ENCODE results near the gene PSEN1. TPM values are rescaled to one million over a fixed set of nuclear protein-coding genes. Genes with fewer than 3 reads are reported as not detected.

The PSEN1 gene
- total RNA-seq, 4 donors from 2014 or later: 21.4 to 49.0 (median 24.5) TPM

DNA sequence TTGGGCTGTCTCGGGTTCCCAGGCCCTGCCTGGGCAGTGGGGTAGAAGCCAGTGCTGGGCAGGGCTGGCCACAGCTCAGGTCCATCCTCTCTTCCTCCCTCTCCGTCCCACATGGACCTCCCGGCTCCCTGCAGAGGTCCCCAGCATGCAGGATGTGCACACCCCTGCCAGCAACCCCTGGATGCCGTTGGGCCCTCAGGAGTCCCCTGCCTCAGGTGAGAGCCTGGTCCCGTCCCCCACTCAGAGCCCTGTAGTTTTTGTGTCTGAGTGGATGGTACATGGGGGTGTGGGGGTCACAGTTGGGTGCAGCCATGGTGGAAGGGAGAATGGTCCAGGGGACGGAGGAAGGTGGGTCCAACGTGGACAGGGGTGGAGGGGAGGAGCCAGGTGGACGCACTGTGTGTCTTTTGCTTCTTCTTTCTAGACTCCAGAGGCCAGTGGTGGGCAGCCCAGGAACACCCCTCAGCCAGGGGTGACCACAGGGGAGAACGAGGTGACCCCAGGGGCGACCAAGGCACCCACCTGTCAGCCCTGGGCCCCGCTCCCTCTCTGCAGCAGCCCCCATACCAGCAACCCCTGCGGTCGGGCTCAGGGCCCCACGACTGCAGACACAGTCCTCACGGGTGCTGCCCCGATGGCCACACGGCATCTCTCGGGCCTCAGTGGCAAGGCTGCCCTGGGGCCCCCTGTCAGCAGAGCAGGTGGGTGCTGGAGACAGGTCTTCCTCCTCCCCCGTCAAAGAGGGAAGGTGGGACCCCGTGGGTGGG, 122.7 kb downstream of the PSEN1 start:
- TF ChIP-seq, protein P1, sequence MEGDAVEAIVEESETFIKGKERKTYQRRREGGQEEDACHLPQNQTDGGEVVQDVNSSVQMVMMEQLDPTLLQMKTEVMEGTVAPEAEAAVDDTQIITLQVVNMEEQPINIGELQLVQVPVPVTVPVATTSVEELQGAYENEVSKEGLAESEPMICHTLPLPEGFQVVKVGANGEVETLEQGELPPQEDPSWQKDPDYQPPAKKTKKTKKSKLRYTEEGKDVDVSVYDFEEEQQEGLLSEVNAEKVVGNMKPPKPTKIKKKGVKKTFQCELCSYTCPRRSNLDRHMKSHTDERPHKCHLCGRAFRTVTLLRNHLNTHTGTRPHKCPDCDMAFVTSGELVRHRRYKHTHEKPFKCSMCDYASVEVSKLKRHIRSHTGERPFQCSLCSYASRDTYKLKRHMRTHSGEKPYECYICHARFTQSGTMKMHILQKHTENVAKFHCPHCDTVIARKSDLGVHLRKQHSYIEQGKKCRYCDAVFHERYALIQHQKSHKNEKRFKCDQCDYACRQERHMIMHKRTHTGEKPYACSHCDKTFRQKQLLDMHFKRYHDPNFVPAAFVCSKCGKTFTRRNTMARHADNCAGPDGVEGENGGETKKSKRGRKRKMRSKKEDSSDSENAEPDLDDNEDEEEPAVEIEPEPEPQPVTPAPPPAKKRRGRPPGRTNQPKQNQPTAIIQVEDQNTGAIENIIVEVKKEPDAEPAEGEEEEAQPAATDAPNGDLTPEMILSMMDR (IDR thresholded peaks at IDR 0.05 in 4 of 5, conservative IDR thresholded peaks at IDR 0.05 in 1 of 5): no peak
- TF ChIP-seq POLR2A (IDR thresholded peaks at IDR 0.05): no peak
- ATAC-seq: no peak
- H3K27ac ChIP-seq: no peak overlapping the region
- no peaks in the 10 kb centered on the region for H3K27me3 ChIP-seq
- H3K4me1 ChIP-seq: no peaks in the 10 kb centered on the region
- no peaks in the 10 kb centered on the region for H3K9me3 ChIP-seq
- peak in 1 of 2 donors; percentile 4 for DNase-seq
- no peak overlapping the region for H3K4me3 ChIP-seq
- no peaks in the 10 kb centered on the region for H3K36me3 ChIP-seq
- in situ Hi-C loops (cut with MboI; ENCODE audit: low sequenced_read_pairs in 4 of 4): no loop called here
- intact Hi-C loops (cut with DNase I; ENCODE audit: low total_unique reads): no loop called here

DNA sequence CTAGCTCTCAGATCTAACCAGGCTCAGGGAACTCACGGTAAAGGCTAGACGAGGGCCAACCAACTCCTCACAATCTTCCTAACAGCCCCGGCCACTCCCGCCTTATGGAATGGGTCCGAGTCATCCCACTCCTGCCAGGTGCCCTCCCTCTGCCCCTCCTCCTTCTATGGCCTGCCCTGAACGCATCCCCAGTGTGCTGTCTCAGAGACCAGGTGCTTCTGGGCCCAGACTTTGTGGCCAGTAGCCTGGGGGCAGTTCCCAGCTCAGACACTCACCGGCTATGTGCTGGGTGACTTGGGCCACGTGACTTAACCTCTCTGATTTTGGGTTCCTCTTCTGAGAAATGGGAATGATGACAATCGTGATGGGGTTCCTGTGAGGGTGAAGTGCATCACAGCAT, 123.5 kb downstream of the PSEN1 start:
- no peak overlapping the region for H3K4me3 ChIP-seq
- ATAC-seq: no peak
- no peaks in the 10 kb centered on the region for H3K9me3 ChIP-seq
- TF ChIP-seq POLR2A (IDR thresholded peaks at IDR 0.05): no peak
- TF ChIP-seq, protein P1 (IDR thresholded peaks at IDR 0.05 in 4 of 5, conservative IDR thresholded peaks at IDR 0.05 in 1 of 5): no peak
- no peak overlapping the region for H3K27ac ChIP-seq
- no peaks in the 10 kb centered on the region for H3K27me3 ChIP-seq
- H3K4me1 ChIP-seq: no peaks in the 10 kb centered on the region
- no peaks in the 10 kb centered on the region for H3K36me3 ChIP-seq
- in situ Hi-C loops (cut with MboI; ENCODE audit: low sequenced_read_pairs in 4 of 4): no loop called here
- intact Hi-C loops (cut with DNase I; ENCODE audit: low total_unique reads): no loop called here
- DNase-seq: no peak

DNA sequence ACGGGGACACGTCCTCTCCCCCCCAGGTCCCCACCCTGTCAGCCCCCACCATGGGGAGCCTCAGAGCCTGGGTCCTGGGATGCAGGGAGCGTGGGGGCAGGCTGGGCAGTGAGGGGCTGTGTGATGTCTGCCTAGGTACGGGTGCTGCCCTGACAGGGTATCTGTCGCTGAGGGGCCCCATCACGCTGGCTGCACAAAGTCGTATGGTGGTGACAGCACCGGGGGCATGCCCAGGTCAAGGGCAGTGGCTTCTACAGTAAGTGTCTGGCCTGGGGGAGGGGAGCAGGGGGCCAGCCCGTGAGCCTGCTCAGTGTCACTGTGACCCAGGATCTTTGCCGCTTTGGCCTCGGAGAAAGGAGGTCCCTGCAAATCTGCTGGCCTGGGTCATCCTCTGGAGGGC, 124.3 kb downstream of the PSEN1 start:
- Histone ChIP-seq H3K36me3 (no peaks in the 10 kb centered on the region), H3K27me3 (no peaks in the 10 kb centered on the region), H3K4me1 (no peaks in the 10 kb centered on the region), H3K27ac (no peak overlapping the region), H3K4me3 (no peak overlapping the region), H3K9me3 (no peaks in the 10 kb centered on the region)
- DNase-seq (no peak), ATAC-seq (no peak)
- in situ Hi-C loops (cut with MboI; ENCODE audit: low sequenced_read_pairs in 4 of 4) (no loop called here), intact Hi-C loops (cut with DNase I; ENCODE audit: low total_unique reads) (no loop called here)
- TF ChIP-seq, protein P1 (IDR thresholded peaks at IDR 0.05 in 4 of 5, conservative IDR thresholded peaks at IDR 0.05 in 1 of 5): no peak
- no peak for TF ChIP-seq POLR2A (IDR thresholded peaks at IDR 0.05)

DNA sequence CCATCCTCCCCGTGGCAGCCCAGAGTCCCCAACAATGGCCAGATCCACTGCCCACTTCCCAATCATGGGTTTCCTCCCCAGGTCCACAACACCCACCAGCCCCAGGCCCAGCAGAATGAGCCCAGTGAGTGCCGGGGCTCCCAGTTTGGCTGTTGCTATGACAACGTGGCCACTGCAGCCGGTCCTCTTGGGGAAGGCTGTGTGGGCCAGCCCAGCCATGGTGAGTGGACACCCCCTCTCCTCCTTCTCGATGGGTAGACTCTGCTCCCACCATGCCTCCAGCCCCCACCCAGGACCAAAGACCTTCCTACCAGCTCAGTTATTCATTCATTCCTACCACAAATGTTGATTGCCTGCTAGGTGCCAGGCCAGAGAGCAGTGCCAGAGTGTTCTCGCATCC, 124.8 kb downstream of the PSEN1 start:
- H3K9me3 ChIP-seq: no peaks in the 10 kb centered on the region
- TF ChIP-seq, protein P1 (IDR thresholded peaks at IDR 0.05 in 4 of 5, conservative IDR thresholded peaks at IDR 0.05 in 1 of 5): no peak
- TF ChIP-seq POLR2A (IDR thresholded peaks at IDR 0.05): no peak
- no peak for ATAC-seq
- intact Hi-C loops (cut with DNase I; ENCODE audit: low total_unique reads): no loop called here
- H3K4me3 ChIP-seq: no peak overlapping the region
- no peak overlapping the region for H3K27ac ChIP-seq
- no peaks in the 10 kb centered on the region for H3K27me3 ChIP-seq
- in situ Hi-C loops (cut with MboI; ENCODE audit: low sequenced_read_pairs in 4 of 4): no loop called here
- H3K4me1 ChIP-seq: no peaks in the 10 kb centered on the region
- no peaks in the 10 kb centered on the region for H3K36me3 ChIP-seq
- DNase-seq: no peak
